Measurements from ENCODE around the gene KCNJ6. TPM values are rescaled to one million over a fixed set of nuclear protein-coding genes. Genes with fewer than 3 reads are reported as not detected.
"Not testable (repeated sequence)": the region's sequence is repeated elsewhere in the genome, so short reads cannot be mapped to it uniquely, and the experiment has no call there.

KCNJ6 gene
- total RNA-seq, 1 donor: 0.36 TPM

DNA sequence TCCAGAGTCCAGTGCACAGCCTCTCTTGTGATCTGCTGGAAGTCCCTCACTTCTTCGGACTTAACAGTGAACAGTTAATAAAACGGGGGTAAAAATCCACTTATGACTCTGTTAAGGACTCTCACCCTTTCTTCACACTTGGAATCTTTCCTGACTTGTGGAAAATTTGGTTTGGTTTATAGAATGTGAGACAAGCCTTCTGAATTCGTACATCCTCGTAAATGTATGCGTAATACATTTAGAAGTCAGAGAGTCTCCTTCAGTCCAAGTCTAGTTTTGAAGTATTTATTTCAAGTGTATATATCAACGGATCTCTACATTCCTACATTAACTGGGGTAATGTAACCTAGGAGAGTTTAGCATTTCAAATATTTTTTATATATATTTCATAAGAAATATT lies 270.4 kb downstream of the KCNJ6 start:
- TF ChIP-seq, protein P1, sequence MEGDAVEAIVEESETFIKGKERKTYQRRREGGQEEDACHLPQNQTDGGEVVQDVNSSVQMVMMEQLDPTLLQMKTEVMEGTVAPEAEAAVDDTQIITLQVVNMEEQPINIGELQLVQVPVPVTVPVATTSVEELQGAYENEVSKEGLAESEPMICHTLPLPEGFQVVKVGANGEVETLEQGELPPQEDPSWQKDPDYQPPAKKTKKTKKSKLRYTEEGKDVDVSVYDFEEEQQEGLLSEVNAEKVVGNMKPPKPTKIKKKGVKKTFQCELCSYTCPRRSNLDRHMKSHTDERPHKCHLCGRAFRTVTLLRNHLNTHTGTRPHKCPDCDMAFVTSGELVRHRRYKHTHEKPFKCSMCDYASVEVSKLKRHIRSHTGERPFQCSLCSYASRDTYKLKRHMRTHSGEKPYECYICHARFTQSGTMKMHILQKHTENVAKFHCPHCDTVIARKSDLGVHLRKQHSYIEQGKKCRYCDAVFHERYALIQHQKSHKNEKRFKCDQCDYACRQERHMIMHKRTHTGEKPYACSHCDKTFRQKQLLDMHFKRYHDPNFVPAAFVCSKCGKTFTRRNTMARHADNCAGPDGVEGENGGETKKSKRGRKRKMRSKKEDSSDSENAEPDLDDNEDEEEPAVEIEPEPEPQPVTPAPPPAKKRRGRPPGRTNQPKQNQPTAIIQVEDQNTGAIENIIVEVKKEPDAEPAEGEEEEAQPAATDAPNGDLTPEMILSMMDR (IDR thresholded peaks at IDR 0.05; ENCODE audit: extremely low read depth, low read depth, low read length): no peak
- Histone ChIP-seq H3K79me2 (ENCODE audit: insufficient read depth, low read length) (no peaks in the 10 kb centered on the region), H2AFZ (ENCODE audit: low read length) (no peak overlapping the region), H3K4me2 (ENCODE audit: insufficient read depth, low read length) (no peak overlapping the region), H4K20me1 (ENCODE audit: insufficient read depth, low read length) (no peaks in the 10 kb centered on the region), H3K4me1 (ENCODE audit: insufficient read depth, low read length) (peaks cover 3% of the 10 kb centered on the region), H3K27ac (ENCODE audit: low read depth, low read length) (no peak overlapping the region), H3K4me3 (ENCODE audit: insufficient read depth, low read length) (no peak overlapping the region), H3K27me3 (ENCODE audit: insufficient read depth, low read length) (peaks cover 53% of the 10 kb centered on the region), H3K36me3 (ENCODE audit: insufficient read depth, low read length) (no peaks in the 10 kb centered on the region), H3K9me3 (ENCODE audit: low read depth, low read length) (no peaks in the 10 kb centered on the region)
- no peak for DNase-seq (ENCODE audit: insufficient read length, low spot score, missing footprints)

DNA sequence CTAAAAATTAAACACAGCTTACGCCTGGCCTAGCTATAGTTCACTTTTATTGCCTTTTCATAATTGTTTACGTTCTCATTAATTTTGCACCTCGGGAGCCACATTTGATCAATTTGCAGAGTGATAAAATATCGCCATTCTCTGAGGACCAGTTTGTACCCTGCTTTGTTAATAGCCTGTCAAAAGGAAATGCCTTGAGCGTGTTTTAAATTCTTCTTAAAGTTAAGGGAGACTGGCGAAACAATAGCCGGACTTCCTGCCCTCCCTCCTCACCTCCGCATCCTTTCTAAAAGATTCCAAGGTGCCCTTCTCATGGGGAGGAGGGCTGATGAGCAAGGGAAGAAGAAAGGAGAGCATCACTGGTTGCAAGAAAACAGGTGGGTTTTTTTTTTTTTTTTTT lies 271.6 kb downstream of the KCNJ6 start:
- Histone ChIP-seq H3K4me2 (ENCODE audit: insufficient read depth, low read length) (no peak overlapping the region), H4K20me1 (ENCODE audit: insufficient read depth, low read length) (no peaks in the 10 kb centered on the region), H2AFZ (ENCODE audit: low read length) (no peak overlapping the region), H3K9me3 (ENCODE audit: low read depth, low read length) (no peaks in the 10 kb centered on the region), H3K27ac (ENCODE audit: low read depth, low read length) (no peak overlapping the region), H3K4me3 (ENCODE audit: insufficient read depth, low read length) (no peak overlapping the region), H3K36me3 (ENCODE audit: insufficient read depth, low read length) (no peaks in the 10 kb centered on the region), H3K27me3 (ENCODE audit: insufficient read depth, low read length) (peaks cover 48% of the 10 kb centered on the region), H3K79me2 (ENCODE audit: insufficient read depth, low read length) (no peaks in the 10 kb centered on the region), H3K4me1 (ENCODE audit: insufficient read depth, low read length) (peaks cover 3% of the 10 kb centered on the region)
- no peak for DNase-seq (ENCODE audit: insufficient read length, low spot score, missing footprints)
- TF ChIP-seq, protein P1 (IDR thresholded peaks at IDR 0.05; ENCODE audit: extremely low read depth, low read depth, low read length): no peak

DNA sequence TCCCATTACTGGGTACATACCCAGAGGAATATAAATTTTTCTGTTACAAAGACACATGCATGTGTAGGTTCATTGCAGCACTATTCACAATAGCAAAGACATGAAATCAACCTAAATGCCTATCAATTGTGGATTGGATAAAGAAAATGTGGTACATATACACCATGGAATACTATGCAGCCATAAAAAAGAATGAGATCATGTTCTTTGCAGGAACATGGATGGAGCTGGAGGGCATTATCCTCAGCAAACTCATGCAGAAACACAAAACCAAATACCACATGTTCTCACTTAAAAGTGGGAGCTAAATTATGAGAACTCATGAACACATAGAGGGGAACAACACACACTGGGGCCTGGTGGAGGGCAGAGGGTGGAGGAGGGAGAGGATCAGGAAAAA lies 272.4 kb downstream of the KCNJ6 start:
- peaks cover 42% of the 10 kb centered on the region for H3K27me3 ChIP-seq (ENCODE audit: insufficient read depth, low read length)
- H3K4me2 ChIP-seq (ENCODE audit: insufficient read depth, low read length); H4K20me1 ChIP-seq (ENCODE audit: insufficient read depth, low read length); H3K4me3 ChIP-seq (ENCODE audit: insufficient read depth, low read length); DNase-seq (ENCODE audit: insufficient read length, low spot score, missing footprints); H2AFZ ChIP-seq (ENCODE audit: low read length); H3K4me1 ChIP-seq (ENCODE audit: insufficient read depth, low read length); H3K27ac ChIP-seq (ENCODE audit: low read depth, low read length); H3K79me2 ChIP-seq (ENCODE audit: insufficient read depth, low read length); H3K36me3 ChIP-seq (ENCODE audit: insufficient read depth, low read length); H3K9me3 ChIP-seq (ENCODE audit: low read depth, low read length): not testable (repeated sequence)

DNA sequence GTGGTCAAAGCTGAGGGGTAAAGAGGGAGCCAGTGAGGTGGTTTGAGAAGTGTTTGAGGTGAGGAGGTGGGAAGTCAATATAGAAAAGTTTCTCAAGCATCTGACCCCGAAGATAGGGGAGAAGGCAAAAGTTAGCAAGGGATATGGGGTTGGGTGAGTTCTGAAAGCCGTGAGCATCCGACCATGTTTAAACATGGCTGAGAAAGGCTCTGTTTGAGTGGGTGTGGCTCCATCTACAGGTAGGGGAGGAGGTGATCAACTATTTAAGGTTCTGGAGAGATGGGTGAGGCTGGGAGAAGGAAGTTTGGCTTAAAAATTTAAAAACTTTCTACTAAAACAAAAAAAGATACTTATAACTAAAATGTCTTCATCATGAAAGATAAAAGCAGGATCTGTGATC lies 273.8 kb downstream of the KCNJ6 start:
- Histone ChIP-seq H3K36me3 (ENCODE audit: insufficient read depth, low read length) (no peaks in the 10 kb centered on the region), H3K4me1 (ENCODE audit: insufficient read depth, low read length) (peaks cover 6% of the 10 kb centered on the region), H3K79me2 (ENCODE audit: insufficient read depth, low read length) (no peaks in the 10 kb centered on the region), H3K4me3 (ENCODE audit: insufficient read depth, low read length) (no peak overlapping the region), H3K27me3 (ENCODE audit: insufficient read depth, low read length) (peaks cover 33% of the 10 kb centered on the region), H2AFZ (ENCODE audit: low read length) (no peak overlapping the region), H3K4me2 (ENCODE audit: insufficient read depth, low read length) (no peak overlapping the region), H3K9me3 (ENCODE audit: low read depth, low read length) (no peaks in the 10 kb centered on the region), H3K27ac (ENCODE audit: low read depth, low read length) (no peak overlapping the region), H4K20me1 (ENCODE audit: insufficient read depth, low read length) (no peaks in the 10 kb centered on the region)
- DNase-seq (ENCODE audit: insufficient read length, low spot score, missing footprints): no peak
- TF ChIP-seq, protein P1 (IDR thresholded peaks at IDR 0.05; ENCODE audit: extremely low read depth, low read depth, low read length): no peak
